Osteoblast (primary cell): ENCODE measurements around the gene ADAMTS4. TPM values are rescaled to one million over a fixed set of nuclear protein-coding genes. Genes with fewer than 3 reads are reported as not detected.
A peak's percentile ranks its signal among the peaks of the same experiment; 100 is the strongest.

Source experiments
- DNase-seq: peaks from one replicate; pipeline ENCODE4 v3.0.0; 2011; ENCODE audit warnings: low spot score, mixed read lengths; ENCODE audit not compliant: insufficient read length; ENCODE audit errors: missing footprints
- H2AFZ ChIP-seq: 2 replicates; pipeline ENCODE4 v1.6.0; 2011; ENCODE audit warnings: mild to moderate bottlenecking, low read length
- H3K27ac ChIP-seq: 2 replicates; pipeline ENCODE4 v1.5.1; 2011; ENCODE audit warnings: mild to moderate bottlenecking, low read depth, low read length, moderate library complexity
- H3K27me3 ChIP-seq: 2 replicates; pipeline ENCODE4 v1.6.0; 2012; ENCODE audit warnings: mild to moderate bottlenecking, control low read depth, inconsistent platforms, low read length, moderate library complexity; ENCODE audit not compliant: insufficient read depth
- H3K36me3 ChIP-seq: 2 replicates; pipeline ENCODE4 v1.5.1; 2011; ENCODE audit warnings: mild to moderate bottlenecking, low read length, control low read depth, moderate library complexity; ENCODE audit not compliant: insufficient read depth
- H3K4me1 ChIP-seq: 2 replicates; pipeline ENCODE4 v1.5.1; 2011; ENCODE audit warnings: mild to moderate bottlenecking, low read length, control low read depth, moderate library complexity; ENCODE audit not compliant: insufficient read depth
- H3K4me2 ChIP-seq: 2 replicates; pipeline ENCODE4 v1.6.0; 2011; ENCODE audit warnings: mild to moderate bottlenecking, low read length; ENCODE audit not compliant: insufficient read depth
- H3K4me3 ChIP-seq: fragments of 200-600 bp; sonication (generic); 3 replicates; pipeline ENCODE4 v1.5.1; 2012; ENCODE audit warnings: mild to moderate bottlenecking, low read length, inconsistent platforms; ENCODE audit not compliant: insufficient read depth
- H3K79me2 ChIP-seq: 2 replicates; pipeline ENCODE4 v1.6.0; 2012; ENCODE audit warnings: mild to moderate bottlenecking, low read length, control low read depth, inconsistent platforms; ENCODE audit not compliant: insufficient read depth
- H3K9me3 ChIP-seq: 2 replicates; pipeline ENCODE4 v1.5.1; 2011; ENCODE audit warnings: low read depth, low read length, control low read depth
- H4K20me1 ChIP-seq: 2 replicates; pipeline ENCODE4 v1.6.0; 2012; ENCODE audit warnings: mild to moderate bottlenecking, low read length, control low read depth; ENCODE audit not compliant: insufficient read depth
- CTCF ChIP-seq: IDR thresholded peaks from 2 replicates; pipeline ENCODE4 v1.5.1; 2011; ENCODE audit warnings: mild to moderate bottlenecking, low read depth, low read length, moderate library complexity; ENCODE audit errors: extremely low read depth
- total RNA-seq: library from RNA; depleted of rRNA; stranded (reverse); fragments of >200 nt; gene quantifications from 2 replicates; pipeline ENCODE4 v1.2.3, GENCODE V29; 2012

The ADAMTS4 gene
- total RNA-seq, 1 donor = 1.4 TPM

GRCh38 chr1:161172349-161172748, 26.5 kb downstream of the ADAMTS4 start:
- no peak overlapping the region for H3K4me3 ChIP-seq
- H3K4me2 ChIP-seq = peak overlapping the region; percentile 18
- peak overlapping the region; percentile 92 for H3K27ac ChIP-seq
- DNase-seq = no peak
- no peaks in the 10 kb centered on the region for H3K27me3 ChIP-seq
- peaks cover 56% of the 10 kb centered on the region for H3K36me3 ChIP-seq
- peaks cover 25% of the 10 kb centered on the region for H3K4me1 ChIP-seq
- peaks cover 3% of the 10 kb centered on the region for H4K20me1 ChIP-seq
- no peak overlapping the region for H2AFZ ChIP-seq
- H3K79me2 ChIP-seq = peaks cover 20% of the 10 kb centered on the region
- no peak for TF ChIP-seq CTCF
- no peaks in the 10 kb centered on the region for H3K9me3 ChIP-seq

GRCh38 chr1:161171696-161172095, 27.2 kb downstream of the ADAMTS4 start:
- Histone ChIP-seq H2AFZ (no peak overlapping the region), H3K4me1 (peaks cover 30% of the 10 kb centered on the region), H3K36me3 (peaks cover 56% of the 10 kb centered on the region), H3K79me2 (peaks cover 20% of the 10 kb centered on the region), H3K4me2 (no peak overlapping the region), H3K27ac (peak overlapping the region; percentile 92), H3K27me3 (no peaks in the 10 kb centered on the region), H4K20me1 (peaks cover 2% of the 10 kb centered on the region), H3K4me3 (no peak overlapping the region), H3K9me3 (no peaks in the 10 kb centered on the region)
- no peak for DNase-seq
- no peak for TF ChIP-seq CTCF

- peaks cover 56% of the 10 kb centered on the region for H3K36me3 ChIP-seq
- peak; percentile 27 for DNase-seq
These were observed 27.7 kb downstream of the ADAMTS4 start for GRCh38 chr1:161171191-161171590.

GRCh38 chr1:161168906-161169305, 29.9 kb downstream of the ADAMTS4 start:
- H3K4me2 ChIP-seq = no peak overlapping the region
- H3K27ac ChIP-seq = no peak overlapping the region
- no peak for TF ChIP-seq CTCF
- peaks cover 52% of the 10 kb centered on the region for H3K36me3 ChIP-seq
- H3K27me3 ChIP-seq = no peaks in the 10 kb centered on the region
- no peaks in the 10 kb centered on the region for H4K20me1 ChIP-seq
- no peak for DNase-seq
- H3K9me3 ChIP-seq = no peaks in the 10 kb centered on the region
- peaks cover 31% of the 10 kb centered on the region for H3K4me1 ChIP-seq
- no peak overlapping the region for H3K4me3 ChIP-seq
- peaks cover 13% of the 10 kb centered on the region for H3K79me2 ChIP-seq
- H2AFZ ChIP-seq = no peak overlapping the region

More at GRCh38 chr1:161171191-161171590, 27.7 kb downstream of the ADAMTS4 start:
- TF ChIP-seq CTCF = peak; percentile 41
- no peak overlapping the region for H3K4me2 ChIP-seq
- peaks cover 25% of the 10 kb centered on the region for H3K4me1 ChIP-seq
- no peaks in the 10 kb centered on the region for H3K9me3 ChIP-seq
- peaks cover 17% of the 10 kb centered on the region for H3K79me2 ChIP-seq
- H3K27ac ChIP-seq = peak overlapping the region; percentile 92
- H2AFZ ChIP-seq = no peak overlapping the region
- H3K27me3 ChIP-seq = no peaks in the 10 kb centered on the region
- H4K20me1 ChIP-seq = no peaks in the 10 kb centered on the region
- no peak overlapping the region for H3K4me3 ChIP-seq
